GM12873 (cell line): ENCODE measurements around the gene SDHA.

Experiments
- TF ChIP-seq, protein P1 (sequence below): IDR thresholded peaks from 2 replicates; pipeline ENCODE4 v1.5.1; 2012; ENCODE audit warnings: low read depth, mild to moderate bottlenecking, moderate library complexity, low read length, control low read depth; ENCODE audit not compliant: insufficient read depth; ENCODE audit errors: missing control alignments

SDHA gene

GRCh38 chr5:228886-229285, 10.8 kb downstream of the SDHA start:
- TF ChIP-seq, protein P1, sequence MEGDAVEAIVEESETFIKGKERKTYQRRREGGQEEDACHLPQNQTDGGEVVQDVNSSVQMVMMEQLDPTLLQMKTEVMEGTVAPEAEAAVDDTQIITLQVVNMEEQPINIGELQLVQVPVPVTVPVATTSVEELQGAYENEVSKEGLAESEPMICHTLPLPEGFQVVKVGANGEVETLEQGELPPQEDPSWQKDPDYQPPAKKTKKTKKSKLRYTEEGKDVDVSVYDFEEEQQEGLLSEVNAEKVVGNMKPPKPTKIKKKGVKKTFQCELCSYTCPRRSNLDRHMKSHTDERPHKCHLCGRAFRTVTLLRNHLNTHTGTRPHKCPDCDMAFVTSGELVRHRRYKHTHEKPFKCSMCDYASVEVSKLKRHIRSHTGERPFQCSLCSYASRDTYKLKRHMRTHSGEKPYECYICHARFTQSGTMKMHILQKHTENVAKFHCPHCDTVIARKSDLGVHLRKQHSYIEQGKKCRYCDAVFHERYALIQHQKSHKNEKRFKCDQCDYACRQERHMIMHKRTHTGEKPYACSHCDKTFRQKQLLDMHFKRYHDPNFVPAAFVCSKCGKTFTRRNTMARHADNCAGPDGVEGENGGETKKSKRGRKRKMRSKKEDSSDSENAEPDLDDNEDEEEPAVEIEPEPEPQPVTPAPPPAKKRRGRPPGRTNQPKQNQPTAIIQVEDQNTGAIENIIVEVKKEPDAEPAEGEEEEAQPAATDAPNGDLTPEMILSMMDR = no peak

GRCh38 chr5:230711-231110, 12.6 kb downstream of the SDHA start:
- TF ChIP-seq, protein P1 = no peak

- TF ChIP-seq, protein P1 = no peak
Measured at GRCh38 chr5:231661-232060, 13.5 kb downstream of the SDHA start.

DNA sequence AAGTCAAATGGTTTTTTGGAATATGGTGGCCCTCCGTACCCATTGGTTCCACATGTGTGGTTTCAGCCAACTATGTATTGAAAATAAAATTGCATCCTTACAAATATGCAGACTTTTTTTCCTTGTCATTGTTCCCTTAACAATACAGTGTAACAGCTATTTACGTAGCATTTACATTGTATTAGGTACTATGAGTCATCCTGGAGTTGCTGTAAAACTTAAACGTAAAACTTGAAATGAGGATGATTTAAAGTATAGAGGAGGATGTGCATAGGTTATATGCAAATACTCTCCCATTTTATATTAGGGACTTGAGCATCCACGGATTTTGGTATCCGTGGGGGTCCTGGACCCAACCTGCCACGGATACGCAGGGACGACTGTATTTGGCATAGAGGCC, 16.3 kb downstream of the SDHA start:
- TF ChIP-seq, protein P1 = no peak

GRCh38 chr5:252546-252945, 34.4 kb downstream of the SDHA start:
- TF ChIP-seq, protein P1 = no peak

DNA sequence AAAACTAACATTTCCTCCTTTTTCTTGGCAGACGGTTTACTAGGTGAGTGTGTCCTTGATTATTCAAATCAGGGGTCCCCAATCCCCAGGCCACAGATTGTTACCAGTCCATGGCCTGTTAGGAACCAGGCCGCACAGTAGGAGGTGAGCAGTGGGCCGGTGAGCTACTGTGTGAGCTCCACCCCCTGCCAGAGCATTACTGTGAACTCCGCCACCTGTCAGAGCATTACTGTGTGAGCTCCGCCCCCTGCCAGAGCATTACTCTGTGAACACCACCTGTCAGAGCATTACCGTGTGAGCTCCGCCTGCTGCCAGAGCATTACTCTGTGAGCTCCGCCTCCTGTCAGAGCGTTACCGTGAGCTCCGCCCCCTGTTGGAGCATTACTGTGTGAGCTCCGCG, 39.0 kb downstream of the SDHA start:
- TF ChIP-seq, protein P1 = no peak

DNA sequence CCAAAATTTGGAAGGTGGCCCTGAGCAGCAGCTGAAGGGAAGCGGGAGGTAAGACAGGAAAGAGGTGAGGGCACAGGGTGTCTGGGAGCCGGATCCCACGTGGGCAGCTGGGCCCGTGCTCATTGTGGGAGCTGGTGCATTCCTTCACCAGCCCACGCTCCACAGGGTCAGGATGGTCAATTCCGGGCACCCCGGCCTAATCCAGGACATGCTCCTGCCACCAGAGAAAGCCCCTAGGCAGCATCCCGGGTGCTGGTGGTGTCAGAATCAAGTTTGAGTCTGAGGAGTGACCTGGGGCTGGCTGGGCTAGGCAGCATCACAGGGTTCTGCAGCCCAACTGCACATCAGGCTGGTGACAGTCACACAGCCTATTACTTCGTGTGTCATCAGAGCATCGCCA, 46.2 kb downstream of the SDHA start:
- TF ChIP-seq, protein P1 = no peak
